ENCODE results near the gene MRPL41. TPM values are rescaled to one million over a fixed set of nuclear protein-coding genes. Genes with fewer than 3 reads are reported as not detected.

The MRPL41 gene
- total RNA-seq, 1 experiment from 2014 or later, result 43.0 TPM

- Mint-ChIP-seq H3K36me3 (ENCODE audit: insufficient read depth, unreplicated experiment) (no peaks in the 10 kb centered on the region), H3K9me3 (ENCODE audit: unreplicated experiment) (no peaks in the 10 kb centered on the region), H3K27ac (ENCODE audit: low read depth, unreplicated experiment) (no peak overlapping the region), H3K4me3 (ENCODE audit: unreplicated experiment) (no peak overlapping the region), H3K4me1 (ENCODE audit: insufficient read depth, unreplicated experiment) (peaks cover 12% of the 10 kb centered on the region), H3K27me3 (ENCODE audit: insufficient read depth, unreplicated experiment) (no peaks in the 10 kb centered on the region)
- TF ChIP-seq, protein P1, sequence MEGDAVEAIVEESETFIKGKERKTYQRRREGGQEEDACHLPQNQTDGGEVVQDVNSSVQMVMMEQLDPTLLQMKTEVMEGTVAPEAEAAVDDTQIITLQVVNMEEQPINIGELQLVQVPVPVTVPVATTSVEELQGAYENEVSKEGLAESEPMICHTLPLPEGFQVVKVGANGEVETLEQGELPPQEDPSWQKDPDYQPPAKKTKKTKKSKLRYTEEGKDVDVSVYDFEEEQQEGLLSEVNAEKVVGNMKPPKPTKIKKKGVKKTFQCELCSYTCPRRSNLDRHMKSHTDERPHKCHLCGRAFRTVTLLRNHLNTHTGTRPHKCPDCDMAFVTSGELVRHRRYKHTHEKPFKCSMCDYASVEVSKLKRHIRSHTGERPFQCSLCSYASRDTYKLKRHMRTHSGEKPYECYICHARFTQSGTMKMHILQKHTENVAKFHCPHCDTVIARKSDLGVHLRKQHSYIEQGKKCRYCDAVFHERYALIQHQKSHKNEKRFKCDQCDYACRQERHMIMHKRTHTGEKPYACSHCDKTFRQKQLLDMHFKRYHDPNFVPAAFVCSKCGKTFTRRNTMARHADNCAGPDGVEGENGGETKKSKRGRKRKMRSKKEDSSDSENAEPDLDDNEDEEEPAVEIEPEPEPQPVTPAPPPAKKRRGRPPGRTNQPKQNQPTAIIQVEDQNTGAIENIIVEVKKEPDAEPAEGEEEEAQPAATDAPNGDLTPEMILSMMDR (IDR thresholded peaks at IDR 0.05; ENCODE audit: unreplicated experiment), result no peak
- intact Hi-C loops (cut with micrococcal nuclease), result no loop called here
- ChIA-PET POLR2A (no interaction called here), CTCF (no interaction called here)
- DNase-seq (ENCODE audit: unreplicated experiment), result no peak
- BruUV-seq (replicated peaks), result no TSS peak
Measured at GRCh38 chr9:137598943-137599342, 47.3 kb downstream of the MRPL41 start.

Other genes starting within 250 kb of the MRPL41 start
- 1.4 and 2.2 TPM in 2 replicates for gene NRARP, start 249.6 kb upstream of the MRPL41 start, total RNA-seq (2022)
- gene EXD3, start 128.7 kb upstream of the MRPL41 start, total RNA-seq (2022), result 17.1 and 23.9 TPM in 2 replicates
- 8.2 and 8.9 TPM in 2 replicates for gene NOXA1, start 128.5 kb upstream of the MRPL41 start, total RNA-seq (2022)
- not detected in 2 replicates for gene ENTPD8, start 110.5 kb upstream of the MRPL41 start, total RNA-seq (2022)
- 37.8 and 43.1 TPM in 2 replicates for gene NSMF, start 92.5 kb upstream of the MRPL41 start, total RNA-seq (2022)
- 0.86 and 1.2 TPM in 2 replicates for gene PNPLA7, start 1.5 kb upstream of the MRPL41 start, total RNA-seq (2022)
- 45.7 and 46.4 TPM in 2 replicates for gene DPH7, start 27.0 kb downstream of the MRPL41 start, total RNA-seq (2022)
- gene ZMYND19, start 38.6 kb downstream of the MRPL41 start, total RNA-seq (2022), result 42.9 and 51.9 TPM in 2 replicates
- gene ARRDC1, start 53.8 kb downstream of the MRPL41 start, total RNA-seq (2022), result 88.9 and 125 TPM in 2 replicates
- 77.2 and 79.7 TPM in 2 replicates for gene EHMT1, start 67.1 kb downstream of the MRPL41 start, total RNA-seq (2022)

Data from MCF 10A (cell line).